Osteoblast (primary cell): ENCODE measurements around the gene AGXT2. TPM values are rescaled to one million over a fixed set of nuclear protein-coding genes. Genes with fewer than 3 reads are reported as not detected.

Source experiments
- DNase-seq: peaks from one replicate; pipeline ENCODE4 v3.0.0; 2011; ENCODE audit warnings: low spot score, mixed read lengths; ENCODE audit not compliant: insufficient read length; ENCODE audit errors: missing footprints
- H2AFZ ChIP-seq: 2 replicates; pipeline ENCODE4 v1.6.0; 2011; ENCODE audit warnings: mild to moderate bottlenecking, low read length
- H3K27ac ChIP-seq: 2 replicates; pipeline ENCODE4 v1.5.1; 2011; ENCODE audit warnings: mild to moderate bottlenecking, low read depth, low read length, moderate library complexity
- H3K27me3 ChIP-seq: 2 replicates; pipeline ENCODE4 v1.6.0; 2012; ENCODE audit warnings: mild to moderate bottlenecking, control low read depth, inconsistent platforms, low read length, moderate library complexity; ENCODE audit not compliant: insufficient read depth
- H3K36me3 ChIP-seq: 2 replicates; pipeline ENCODE4 v1.5.1; 2011; ENCODE audit warnings: mild to moderate bottlenecking, low read length, control low read depth, moderate library complexity; ENCODE audit not compliant: insufficient read depth
- H3K4me1 ChIP-seq: 2 replicates; pipeline ENCODE4 v1.5.1; 2011; ENCODE audit warnings: mild to moderate bottlenecking, low read length, control low read depth, moderate library complexity; ENCODE audit not compliant: insufficient read depth
- H3K4me2 ChIP-seq: 2 replicates; pipeline ENCODE4 v1.6.0; 2011; ENCODE audit warnings: mild to moderate bottlenecking, low read length; ENCODE audit not compliant: insufficient read depth
- H3K4me3 ChIP-seq: fragments of 200-600 bp; sonication (generic); 3 replicates; pipeline ENCODE4 v1.5.1; 2012; ENCODE audit warnings: mild to moderate bottlenecking, low read length, inconsistent platforms; ENCODE audit not compliant: insufficient read depth
- H3K79me2 ChIP-seq: 2 replicates; pipeline ENCODE4 v1.6.0; 2012; ENCODE audit warnings: mild to moderate bottlenecking, low read length, control low read depth, inconsistent platforms; ENCODE audit not compliant: insufficient read depth
- H3K9me3 ChIP-seq: 2 replicates; pipeline ENCODE4 v1.5.1; 2011; ENCODE audit warnings: low read depth, low read length, control low read depth
- H4K20me1 ChIP-seq: 2 replicates; pipeline ENCODE4 v1.6.0; 2012; ENCODE audit warnings: mild to moderate bottlenecking, low read length, control low read depth; ENCODE audit not compliant: insufficient read depth
- CTCF ChIP-seq: IDR thresholded peaks from 2 replicates; pipeline ENCODE4 v1.5.1; 2011; ENCODE audit warnings: mild to moderate bottlenecking, low read depth, low read length, moderate library complexity; ENCODE audit errors: extremely low read depth
- total RNA-seq: library from RNA; depleted of rRNA; stranded (reverse); fragments of >200 nt; gene quantifications from 2 replicates; pipeline ENCODE4 v1.2.3, GENCODE V29; 2012

Gene AGXT2
- total RNA-seq, 1 donor = not detected

- TF ChIP-seq CTCF = no peak
- H3K4me1 ChIP-seq = no peaks in the 10 kb centered on the region
- no peaks in the 10 kb centered on the region for H3K27me3 ChIP-seq
- H3K79me2 ChIP-seq = no peaks in the 10 kb centered on the region
- H3K4me2 ChIP-seq = no peak overlapping the region
- H3K4me3 ChIP-seq = no peak overlapping the region
- no peak overlapping the region for H3K27ac ChIP-seq
- peak; percentile 59 for DNase-seq
- H3K36me3 ChIP-seq = no peaks in the 10 kb centered on the region
- H2AFZ ChIP-seq = no peak overlapping the region
- no peaks in the 10 kb centered on the region for H4K20me1 ChIP-seq
- H3K9me3 ChIP-seq = no peaks in the 10 kb centered on the region
Observed at GRCh38 chr5:35073160-35073559, 25.4 kb upstream of the AGXT2 start.

- no peak for TF ChIP-seq CTCF
- Histone ChIP-seq H3K27me3 (no peaks in the 10 kb centered on the region), H3K9me3 (no peaks in the 10 kb centered on the region), H3K4me3 (no peak overlapping the region), H3K27ac (no peak overlapping the region), H3K4me1 (no peaks in the 10 kb centered on the region), H3K4me2 (no peak overlapping the region), H3K36me3 (no peaks in the 10 kb centered on the region), H2AFZ (no peak overlapping the region), H3K79me2 (no peaks in the 10 kb centered on the region), H4K20me1 (no peaks in the 10 kb centered on the region)
- no peak for DNase-seq
Observed at GRCh38 chr5:35069188-35069587, 21.4 kb upstream of the AGXT2 start.

- Histone ChIP-seq H3K4me2 (no peak overlapping the region), H4K20me1 (no peaks in the 10 kb centered on the region), H3K36me3 (no peaks in the 10 kb centered on the region), H3K27me3 (peaks cover 3% of the 10 kb centered on the region), H3K4me3 (no peak overlapping the region), H3K9me3 (no peaks in the 10 kb centered on the region), H2AFZ (no peak overlapping the region), H3K27ac (no peak overlapping the region), H3K79me2 (no peaks in the 10 kb centered on the region), H3K4me1 (no peaks in the 10 kb centered on the region)
- DNase-seq = no peak
- TF ChIP-seq CTCF = no peak
Observed at GRCh38 chr5:35067985-35068384, 20.2 kb upstream of the AGXT2 start.

GRCh38 chr5:35066260-35066795, 18.6 kb upstream of the AGXT2 start:
- Histone ChIP-seq H3K4me3 (no peak overlapping the region), H3K27ac (no peak overlapping the region), H3K36me3 (no peaks in the 10 kb centered on the region), H3K79me2 (no peaks in the 10 kb centered on the region), H3K4me2 (no peak overlapping the region), H4K20me1 (no peaks in the 10 kb centered on the region), H2AFZ (no peak overlapping the region), H3K27me3 (peaks cover 3% of the 10 kb centered on the region), H3K9me3 (no peaks in the 10 kb centered on the region), H3K4me1 (no peaks in the 10 kb centered on the region)
- DNase-seq = no peak
- TF ChIP-seq CTCF = no peak
